ES-I3 (cell line): ENCODE data around the gene C1QTNF12.
"Not testable (repeated sequence)": the region's sequence is repeated elsewhere in the genome, so short reads cannot be mapped to it uniquely, and the experiment has no call there.

Experiments
- H3K36me3 ChIP-seq: 2 replicates; pipeline ENCODE4 v1.6.1; 2013; ENCODE audit warnings: mild to moderate bottlenecking, low read length, control low read depth, moderate library complexity; ENCODE audit not compliant: insufficient read depth
- H3K4me1 ChIP-seq: 2 replicates; pipeline ENCODE4 v1.6.1; 2013; ENCODE audit warnings: mild to moderate bottlenecking, control low read depth, low read length; ENCODE audit not compliant: insufficient read depth
- H3K9ac ChIP-seq: 2 replicates; pipeline ENCODE4 v1.6.1; 2013; ENCODE audit warnings: low read depth, mild to moderate bottlenecking, low read length, moderate library complexity
- H3K9me3 ChIP-seq: 2 replicates; pipeline ENCODE4 v1.6.1; 2013; ENCODE audit warnings: mild to moderate bottlenecking, low read length, moderate library complexity; ENCODE audit not compliant: control insufficient read depth, insufficient read depth

The C1QTNF12 gene

GRCh38 chr1:1259951-1260600 is 13.6 kb upstream of the C1QTNF12 start:
- peaks cover 24% of the 10 kb centered on the region for H3K36me3 ChIP-seq

GRCh38 chr1:1259540-1259939 is 13.0 kb upstream of the C1QTNF12 start:
- Histone ChIP-seq H3K9ac (no peak overlapping the region), H3K4me1 (peaks cover 10% of the 10 kb centered on the region; the same call in 1 of the 2 replicates), H3K9me3 (no peaks in the 10 kb centered on the region), H3K36me3 (peaks cover 29% of the 10 kb centered on the region)

More at GRCh38 chr1:1259951-1260600, 13.6 kb upstream of the C1QTNF12 start:
- H3K9me3 ChIP-seq = no peaks in the 10 kb centered on the region
- no peak overlapping the region for H3K9ac ChIP-seq
- H3K4me1 ChIP-seq = peaks cover 10% of the 10 kb centered on the region; the same call in 1 of the 2 replicates

GRCh38 chr1:1259119-1259488 is 12.6 kb upstream of the C1QTNF12 start:
- Histone ChIP-seq H3K36me3 (peaks cover 29% of the 10 kb centered on the region), H3K9ac (no peak overlapping the region), H3K4me1 (peaks cover 10% of the 10 kb centered on the region; the same call in 1 of the 2 replicates), H3K9me3 (no peaks in the 10 kb centered on the region)

GRCh38 chr1:1256956-1257871 is 10.7 kb upstream of the C1QTNF12 start:
- Histone ChIP-seq H3K4me1 (peaks cover 10% of the 10 kb centered on the region; the same call in 1 of the 2 replicates), H3K9ac (no peak overlapping the region), H3K36me3 (peaks cover 19% of the 10 kb centered on the region), H3K9me3 (no peaks in the 10 kb centered on the region)

- Histone ChIP-seq H3K9me3 (no peaks in the 10 kb centered on the region), H3K9ac (no peak overlapping the region), H3K4me1 (peaks cover 10% of the 10 kb centered on the region; the same call in 1 of the 2 replicates), H3K36me3 (peaks cover 14% of the 10 kb centered on the region)
Observed at GRCh38 chr1:1255611-1256010, 9.1 kb upstream of the C1QTNF12 start.

GRCh38 chr1:1255078-1255477 is 8.6 kb upstream of the C1QTNF12 start:
- Histone ChIP-seq H3K9ac (no peak overlapping the region), H3K36me3 (peaks cover 14% of the 10 kb centered on the region), H3K9me3 (no peaks in the 10 kb centered on the region), H3K4me1 (peaks cover 10% of the 10 kb centered on the region; the same call in 1 of the 2 replicates)

- Histone ChIP-seq H3K4me1 (peaks cover 10% of the 10 kb centered on the region; the same call in 1 of the 2 replicates), H3K36me3 (peaks cover 14% of the 10 kb centered on the region), H3K9ac (no peak overlapping the region), H3K9me3 (no peaks in the 10 kb centered on the region)
Observed at GRCh38 chr1:1254667-1254998, 8.1 kb upstream of the C1QTNF12 start.

DNA sequence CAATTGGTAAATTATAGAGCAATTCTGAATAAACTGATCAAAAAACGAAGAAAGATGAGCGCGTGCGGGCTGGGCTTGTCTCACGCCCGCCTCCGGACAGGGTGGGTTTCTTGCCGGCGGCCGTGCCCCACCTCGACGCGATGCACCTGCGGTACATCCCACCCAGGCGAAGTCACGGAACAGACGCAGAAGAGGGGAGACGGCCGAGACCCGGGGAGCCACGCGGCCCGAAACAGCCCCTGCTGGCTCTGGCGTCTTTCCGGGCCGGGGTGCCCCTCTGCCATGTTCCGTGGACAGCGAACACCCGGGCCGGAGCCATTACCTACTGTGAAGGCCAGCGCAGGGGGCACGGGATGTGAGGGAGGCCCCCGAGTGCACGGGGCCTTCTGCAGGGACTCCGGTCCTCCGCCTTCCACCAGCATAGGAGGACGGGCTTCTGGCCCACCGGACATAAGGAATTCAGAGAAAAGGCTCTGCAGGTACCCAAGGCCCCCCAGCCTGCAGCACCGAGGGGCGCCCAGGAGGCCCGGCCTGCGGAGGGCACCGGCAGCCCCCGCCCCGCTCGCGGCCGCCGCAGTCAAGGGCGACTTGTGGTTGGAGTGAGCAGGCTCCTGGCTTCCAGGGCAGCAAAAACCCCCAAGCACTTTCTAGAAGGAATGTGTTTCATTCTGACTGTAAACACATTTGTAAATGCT is 7.6 kb upstream of the C1QTNF12 start:
- Histone ChIP-seq H3K9me3 (no peaks in the 10 kb centered on the region), H3K9ac (no peak overlapping the region), H3K36me3 (peaks cover 12% of the 10 kb centered on the region), H3K4me1 (peaks cover 10% of the 10 kb centered on the region; the same call in 1 of the 2 replicates)

GRCh38 chr1:1253314-1253713 is 6.8 kb upstream of the C1QTNF12 start:
- H3K9ac ChIP-seq = no peak overlapping the region
- peaks cover 11% of the 10 kb centered on the region for H3K36me3 ChIP-seq
- peaks cover 7% of the 10 kb centered on the region; the same call in 1 of the 2 replicates for H3K4me1 ChIP-seq

GRCh38 chr1:1250786-1251284 is 4.3 kb upstream of the C1QTNF12 start:
- peaks cover 9% of the 10 kb centered on the region for H3K36me3 ChIP-seq
- H3K9ac ChIP-seq = no peak overlapping the region
- no peaks in the 10 kb centered on the region for H3K4me1 ChIP-seq
- no peaks in the 10 kb centered on the region for H3K9me3 ChIP-seq

More at GRCh38 chr1:1253314-1253713, 6.8 kb upstream of the C1QTNF12 start:
- H3K9me3 ChIP-seq = no peaks in the 10 kb centered on the region

GRCh38 chr1:1248009-1248913 is 1.7 kb upstream of the C1QTNF12 start:
- H3K4me1 ChIP-seq, H3K36me3 ChIP-seq, H3K9me3 ChIP-seq, H3K9ac ChIP-seq: not testable (repeated sequence)

GRCh38 chr1:1247341-1247913 is 905 bp upstream of the C1QTNF12 start:
- H3K9me3 ChIP-seq = no peaks in the 10 kb centered on the region
- no peak overlapping the region for H3K9ac ChIP-seq
- H3K36me3 ChIP-seq = no peaks in the 10 kb centered on the region
- no peaks in the 10 kb centered on the region for H3K4me1 ChIP-seq
